HG03565 (cell line): ENCODE measurements around the gene OR2AG2.
A peak's percentile ranks its signal among the peaks of the same experiment; 100 is the strongest.

Source experiments
- ATAC-seq: cut with Tn5 transposase; IDR thresholded peaks from one replicate; pipeline ENCODE4 v1.9.1; 2021; ENCODE audit warnings: mild to moderate bottlenecking, moderate library complexity; ENCODE audit not compliant: unreplicated experiment

Gene OR2AG2

GRCh38 chr11:6742260-6742659 lies 29.5 kb downstream of the OR2AG2 start:
- no peak for ATAC-seq

- ATAC-seq: no peak
Measured at GRCh38 chr11:6738590-6738989, 33.2 kb downstream of the OR2AG2 start.

- peak; percentile 72 for ATAC-seq
Measured at GRCh38 chr11:6737872-6738466, 33.8 kb downstream of the OR2AG2 start.

- no peak for ATAC-seq
Measured at GRCh38 chr11:6736495-6737121, 35.2 kb downstream of the OR2AG2 start.

GRCh38 chr11:6735306-6735705 lies 36.5 kb downstream of the OR2AG2 start:
- ATAC-seq: no peak

GRCh38 chr11:6734616-6735015 lies 37.2 kb downstream of the OR2AG2 start:
- no peak for ATAC-seq

GRCh38 chr11:6733326-6734275 lies 38.2 kb downstream of the OR2AG2 start:
- ATAC-seq: no peak

- no peak for ATAC-seq
Measured at GRCh38 chr11:6727971-6728760, 43.6 kb downstream of the OR2AG2 start.

- no peak for ATAC-seq
Measured at GRCh38 chr11:6725386-6725896, 46.3 kb downstream of the OR2AG2 start.

- ATAC-seq: no peak
Measured at GRCh38 chr11:6724013-6724412, 47.8 kb downstream of the OR2AG2 start.

- ATAC-seq: no peak
Measured at GRCh38 chr11:6721343-6721742, 50.4 kb downstream of the OR2AG2 start.

- ATAC-seq: no peak
Measured at GRCh38 chr11:6719576-6719975, 52.2 kb downstream of the OR2AG2 start.

GRCh38 chr11:6717426-6717825 lies 54.4 kb downstream of the OR2AG2 start:
- no peak for ATAC-seq
